Left kidney (tissue), 2 donors: ENCODE data around the gene MAP7D3. TPM values are rescaled to one million over a fixed set of nuclear protein-coding genes. Genes with fewer than 3 reads are reported as not detected.

Source experiments
- DNase-seq: peaks from one replicate; pipeline ENCODE4 v3.0.0-alpha.2; 2013
- polyA plus RNA-seq: library from polyadenylated mRNA; unstranded; fragments of 120-200 nt; gene quantifications from one replicate; pipeline ENCODE4 v1.2.1, GENCODE V29; 2013; ENCODE audit not compliant: insufficient read length

Gene MAP7D3
- polyA plus RNA-seq, 1 donor, result 19.3 TPM

GRCh38 chrX:136206916-136207315, 44.3 kb downstream of the MAP7D3 start:
- no peak for DNase-seq

- DNase-seq, result no peak
Observed at GRCh38 chrX:136205882-136206380, 45.3 kb downstream of the MAP7D3 start.

GRCh38 chrX:136204571-136204970, 46.6 kb downstream of the MAP7D3 start:
- DNase-seq, result no peak

- no peak for DNase-seq
Observed at GRCh38 chrX:136203951-136204350, 47.2 kb downstream of the MAP7D3 start.

GRCh38 chrX:136203438-136203837, 47.8 kb downstream of the MAP7D3 start:
- no peak for DNase-seq

- DNase-seq, result no peak
Observed at GRCh38 chrX:136202889-136203288, 48.3 kb downstream of the MAP7D3 start.

- DNase-seq, result no peak
Observed at GRCh38 chrX:136201601-136202000, 49.6 kb downstream of the MAP7D3 start.

GRCh38 chrX:136200466-136200865, 50.7 kb downstream of the MAP7D3 start:
- no peak for DNase-seq

GRCh38 chrX:136199365-136199764, 51.8 kb downstream of the MAP7D3 start:
- DNase-seq, result no peak

- no peak for DNase-seq
Observed at GRCh38 chrX:136198678-136199243, 52.4 kb downstream of the MAP7D3 start.

- DNase-seq, result no peak
Observed at GRCh38 chrX:136198010-136198409, 53.2 kb downstream of the MAP7D3 start.

- DNase-seq, result no peak
Observed at GRCh38 chrX:136196691-136197155, 54.5 kb downstream of the MAP7D3 start.

- no peak for DNase-seq
Observed at GRCh38 chrX:136195247-136195646, 56.0 kb downstream of the MAP7D3 start.

- no peak for DNase-seq
Observed at GRCh38 chrX:136194536-136194935, 56.7 kb downstream of the MAP7D3 start.

GRCh38 chrX:136193771-136194170, 57.4 kb downstream of the MAP7D3 start:
- no peak for DNase-seq

GRCh38 chrX:136192839-136193414, 58.3 kb downstream of the MAP7D3 start:
- DNase-seq, result no peak

- DNase-seq, result no peak
Observed at GRCh38 chrX:136192135-136192534, 59.1 kb downstream of the MAP7D3 start.

GRCh38 chrX:136191171-136191570, 60.0 kb downstream of the MAP7D3 start:
- DNase-seq, result no peak

- no peak for DNase-seq
Observed at GRCh38 chrX:136190038-136190713, 61.0 kb downstream of the MAP7D3 start.

GRCh38 chrX:136189222-136189621, 62.0 kb downstream of the MAP7D3 start:
- no peak for DNase-seq

- DNase-seq, result no peak
Observed at GRCh38 chrX:136186023-136186413, 65.2 kb downstream of the MAP7D3 start.

GRCh38 chrX:136185401-136186022, 65.7 kb downstream of the MAP7D3 start:
- DNase-seq, result no peak

GRCh38 chrX:136183917-136184316, 67.3 kb downstream of the MAP7D3 start:
- DNase-seq, result no peak
